Activated CD4-positive, alpha-beta T cell treated with anti-CD3 and anti-CD28 coated beads for 36 hours (primary cell): ENCODE measurements around the gene MAP4. TPM values are rescaled to one million over a fixed set of nuclear protein-coding genes. Genes with fewer than 3 reads are reported as not detected.
"Not testable (repeated sequence)": the region's sequence is repeated elsewhere in the genome, so short reads cannot be mapped to it uniquely, and the experiment has no call there.

Experiments used
- ATAC-seq: fragments of 200-7000 bp; cut with Tn5 transposase; one replicate; pipeline ENCODE4 v1.10.0; 2021; ENCODE audit warnings: mild to moderate bottlenecking, moderate library complexity
- CTCF ChIA-PET: fragments of 350-600 bp; sonication (Branson Sonifier 250); formaldehyde crosslinking; loops from one replicate; lab custom pipeline; 2021; ENCODE audit warnings: antibody characterized with exemption; lab: Charles Lee
- POLR2A ChIA-PET: fragments of 350-600 bp; sonication (Branson Sonifier 250); formaldehyde crosslinking; loops from one replicate; lab custom pipeline; 2021; ENCODE audit warnings: antibody characterized with exemption, inconsistent platforms; lab: Charles Lee
- DNase-seq: peaks from one replicate; pipeline ENCODE4 v3.0.0-alpha.2; 2020
- H3K27ac Mint-ChIP-seq: one replicate; pipeline ENCODE4 v1.8.0; 2021; ENCODE audit warnings: mixed read lengths
- H3K27me3 Mint-ChIP-seq: one replicate; pipeline ENCODE4 v1.8.0; 2021; ENCODE audit warnings: mixed read lengths
- H3K36me3 Mint-ChIP-seq: one replicate; pipeline ENCODE4 v1.8.0; 2021; ENCODE audit warnings: low read depth, mixed read lengths
- H3K4me1 Mint-ChIP-seq: one replicate; pipeline ENCODE4 v1.8.0; 2021; ENCODE audit warnings: mixed read lengths
- H3K4me3 Mint-ChIP-seq: one replicate; pipeline ENCODE4 v1.8.0; 2021; ENCODE audit warnings: mild to moderate bottlenecking, moderate library complexity, mixed read lengths
- H3K9me3 Mint-ChIP-seq: one replicate; pipeline ENCODE4 v1.8.0; 2021; ENCODE audit warnings: low read depth, mixed read lengths
- intact Hi-C, 2 experiments: fragments of 100-400 bp; cut with DNase I in 1 of 2; cut with micrococcal nuclease in 1 of 2; formaldehyde crosslinking; loops; one replicate each; pipeline versions ENCODE4 v1.14.2 to v1.15.1; 2022 to 2024; cut with DNase I, micrococcal nuclease
- total RNA-seq, 2 experiments: library from RNA; stranded (reverse); gene quantifications; one replicate each; pipeline ENCODE4 v1.2.3, GENCODE V29; 2021

The MAP4 gene
- total RNA-seq, 2 experiments from 2014 or later, result 115 to 119 TPM

- ChIA-PET POLR2A (no interaction called here), CTCF (interaction anchor here (0.6 kb wide), 2 partner anchors 9 to 185 kb away, joined by 3 to 4 read pairs; no protein-coding TSS in a partner anchor)
- no peak overlapping the region for H3K27ac Mint-ChIP-seq
- no peaks in the 10 kb centered on the region for H3K27me3 Mint-ChIP-seq
- H3K4me3 Mint-ChIP-seq, result no peak overlapping the region
- DNase-seq (no peak), ATAC-seq (no peak)
- peaks cover 9% of the 10 kb centered on the region for H3K4me1 Mint-ChIP-seq
- intact Hi-C loops, result no loop called here
- no peaks in the 10 kb centered on the region for H3K9me3 Mint-ChIP-seq
- H3K36me3 Mint-ChIP-seq, result peaks cover 17% of the 10 kb centered on the region
Measured at GRCh38 chr3:47895241-47895640, 121.0 kb downstream of the MAP4 start.

GRCh38 chr3:47892286-47893040, 123.8 kb downstream of the MAP4 start:
- H3K9me3 Mint-ChIP-seq, result no peaks in the 10 kb centered on the region
- intact Hi-C loops, result no loop called here
- no peak for DNase-seq
- ChIA-PET POLR2A (no interaction called here), CTCF (interaction anchor here (0.9 kb wide), 1 partner anchor 11 kb away, joined by 5 read pairs; no protein-coding TSS in a partner anchor)
- no peak overlapping the region for H3K27ac Mint-ChIP-seq
- ATAC-seq, result no peak
- peaks cover 21% of the 10 kb centered on the region for H3K36me3 Mint-ChIP-seq
- H3K4me1 Mint-ChIP-seq, result no peaks in the 10 kb centered on the region
- H3K4me3 Mint-ChIP-seq, result no peak overlapping the region
- no peaks in the 10 kb centered on the region for H3K27me3 Mint-ChIP-seq

- CTCF ChIA-PET, result interaction anchor here (0.6 to 0.9 kb wide), 2 partner anchors 9 to 10 kb away, joined by 4 to 5 read pairs; no protein-coding TSS in a partner anchor
- ATAC-seq, result no peak
- Mint-ChIP-seq H3K4me1 (no peaks in the 10 kb centered on the region), H3K27ac (no peak overlapping the region), H3K27me3 (no peaks in the 10 kb centered on the region), H3K4me3 (no peak overlapping the region), H3K36me3 (peaks cover 23% of the 10 kb centered on the region), H3K9me3 (no peaks in the 10 kb centered on the region)
- POLR2A ChIA-PET, result no interaction called here
- DNase-seq, result no peak
- intact Hi-C loops, result no loop called here
Measured at GRCh38 chr3:47891613-47892005, 124.6 kb downstream of the MAP4 start.

- ChIA-PET POLR2A (interaction anchor here (0.5 to 0.8 kb wide), 2 partner anchors 14 to 274 kb away, joined by 3 to 4 read pairs; no protein-coding TSS in a partner anchor), CTCF (interaction anchor here (0.6 to 1.2 kb wide), 4 partner anchors 9 to 19 kb away, joined by 4 to 6 read pairs (median 4); no protein-coding TSS in a partner anchor)
- Mint-ChIP-seq H3K27me3 (no peaks in the 10 kb centered on the region), H3K36me3 (peaks cover 24% of the 10 kb centered on the region), H3K27ac (no peak overlapping the region), H3K9me3 (no peaks in the 10 kb centered on the region), H3K4me3 (no peak overlapping the region), H3K4me1 (no peaks in the 10 kb centered on the region)
- ATAC-seq, result no peak
- DNase-seq, result no peak
- intact Hi-C loops, result no loop called here
Measured at GRCh38 chr3:47890828-47891612, 125.2 kb downstream of the MAP4 start.

GRCh38 chr3:47890126-47890827, 125.9 kb downstream of the MAP4 start:
- peaks cover 25% of the 10 kb centered on the region for H3K36me3 Mint-ChIP-seq
- CTCF ChIA-PET, result interaction anchor here (0.7 to 1.2 kb wide), 4 partner anchors 9 to 892 kb away, joined by 3 to 6 read pairs (median 4); no protein-coding TSS in a partner anchor

GRCh38 chr3:47888986-47889757, 127.0 kb downstream of the MAP4 start:
- no peaks in the 10 kb centered on the region for H3K4me1 Mint-ChIP-seq
- no peak for DNase-seq
- H3K9me3 Mint-ChIP-seq, result no peaks in the 10 kb centered on the region
- peaks cover 29% of the 10 kb centered on the region for H3K36me3 Mint-ChIP-seq
- no peaks in the 10 kb centered on the region for H3K27me3 Mint-ChIP-seq
- H3K4me3 Mint-ChIP-seq, result no peak overlapping the region
- POLR2A ChIA-PET, result no interaction called here
- no peak for ATAC-seq
- CTCF ChIA-PET, result interaction anchor here (1.1 kb wide), 1 partner anchor 22 kb away, joined by 5 read pairs; no protein-coding TSS in a partner anchor
- no peak overlapping the region for H3K27ac Mint-ChIP-seq
- intact Hi-C loops, result no loop called here

More at GRCh38 chr3:47890126-47890827, 125.9 kb downstream of the MAP4 start:
- DNase-seq, result no peak
- ATAC-seq, result no peak
- H3K9me3 Mint-ChIP-seq, result no peaks in the 10 kb centered on the region
- intact Hi-C loops, result no loop called here
- no peak overlapping the region for H3K27ac Mint-ChIP-seq
- no peak overlapping the region for H3K4me3 Mint-ChIP-seq
- POLR2A ChIA-PET, result interaction anchor here (0.8 kb wide), 1 partner anchor 14 kb away, joined by 4 read pairs; no protein-coding TSS in a partner anchor
- no peaks in the 10 kb centered on the region for H3K27me3 Mint-ChIP-seq
- H3K4me1 Mint-ChIP-seq, result no peaks in the 10 kb centered on the region

- DNase-seq, H3K27me3 Mint-ChIP-seq, H3K4me3 Mint-ChIP-seq, POLR2A ChIA-PET, H3K9me3 Mint-ChIP-seq, ATAC-seq, H3K27ac Mint-ChIP-seq, H3K4me1 Mint-ChIP-seq, intact Hi-C loops: not testable (repeated sequence)
- CTCF ChIA-PET, result interaction anchor here (0.6 kb wide), 1 partner anchor 508 kb away, joined by 3 read pairs; no protein-coding TSS in a partner anchor
- H3K36me3 Mint-ChIP-seq, result peaks cover 31% of the 10 kb centered on the region
Measured at GRCh38 chr3:47887991-47888390, 128.2 kb downstream of the MAP4 start.

- H3K4me3 Mint-ChIP-seq, result no peak overlapping the region
- no peaks in the 10 kb centered on the region for H3K4me1 Mint-ChIP-seq
- intact Hi-C loops, result no loop called here
- H3K27me3 Mint-ChIP-seq, result no peaks in the 10 kb centered on the region
- ChIA-PET CTCF (no interaction called here), POLR2A (no interaction called here)
- ATAC-seq (no peak), DNase-seq (no peak)
- no peaks in the 10 kb centered on the region for H3K9me3 Mint-ChIP-seq
- H3K27ac Mint-ChIP-seq, result no peak overlapping the region
- H3K36me3 Mint-ChIP-seq, result peaks cover 14% of the 10 kb centered on the region
Measured at GRCh38 chr3:47885168-47885567, 131.0 kb downstream of the MAP4 start.

GRCh38 chr3:47884603-47885002, 131.6 kb downstream of the MAP4 start:
- DNase-seq (no peak), ATAC-seq (no peak)
- no peaks in the 10 kb centered on the region for H3K9me3 Mint-ChIP-seq
- H3K36me3 Mint-ChIP-seq, result peaks cover 13% of the 10 kb centered on the region
- no peak overlapping the region for H3K27ac Mint-ChIP-seq
- POLR2A ChIA-PET, result no interaction called here
- no peaks in the 10 kb centered on the region for H3K4me1 Mint-ChIP-seq
- no peaks in the 10 kb centered on the region for H3K27me3 Mint-ChIP-seq
- intact Hi-C loops, result no loop called here
- CTCF ChIA-PET, result interaction anchor here (0.6 kb wide), 1 partner anchor 14 kb away, joined by 3 read pairs; no protein-coding TSS in a partner anchor
- H3K4me3 Mint-ChIP-seq, result no peak overlapping the region

- DNase-seq (no peak), ATAC-seq (no peak)
- ChIA-PET CTCF (interaction anchor here (0.5 to 1.0 kb wide), 4 partner anchors 9 to 281 kb away, joined by 3 to 4 read pairs (median 4); no protein-coding TSS in a partner anchor), POLR2A (no interaction called here)
- Mint-ChIP-seq H3K4me3 (no peak overlapping the region), H3K27ac (no peak overlapping the region), H3K36me3 (peaks cover 10% of the 10 kb centered on the region), H3K27me3 (no peaks in the 10 kb centered on the region), H3K4me1 (peaks cover 3% of the 10 kb centered on the region), H3K9me3 (no peaks in the 10 kb centered on the region)
- intact Hi-C loops, result no loop called here
Measured at GRCh38 chr3:47882338-47882737, 133.9 kb downstream of the MAP4 start.
